NCI-H510A (cell line): ENCODE measurements around the gene VPS33B.
A peak's percentile ranks its signal among the peaks of the same experiment; 100 is the strongest.
"Not testable (repeated sequence)": the region's sequence is repeated elsewhere in the genome, so short reads cannot be mapped to it uniquely, and the experiment has no call there.

Experiments
- DNase-seq: peaks from one replicate; lab custom pipeline; 2025; lab: John Stamatoyannopoulos, UW

The VPS33B gene

DNA sequence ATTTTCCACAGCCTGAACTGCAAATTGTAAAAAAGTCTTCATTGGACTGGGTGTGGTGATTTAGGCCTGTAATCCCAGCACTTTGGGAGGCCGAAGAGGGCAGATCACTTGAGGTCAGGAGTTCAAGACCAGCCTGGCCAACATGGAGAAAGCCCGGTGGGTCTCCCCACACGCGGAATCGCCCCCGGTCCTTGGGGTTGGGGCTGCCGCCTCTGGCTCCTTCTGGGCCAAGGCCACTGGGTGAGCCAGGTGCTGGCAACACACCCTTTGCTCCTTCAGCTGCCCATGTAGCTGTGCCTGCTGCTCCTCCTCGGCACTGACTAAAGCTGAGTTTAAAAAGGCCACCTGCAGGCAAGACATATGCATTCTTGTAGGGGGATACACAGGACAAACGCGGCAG is 9.4 kb upstream of the VPS33B start:
- DNase-seq: no peak

DNA sequence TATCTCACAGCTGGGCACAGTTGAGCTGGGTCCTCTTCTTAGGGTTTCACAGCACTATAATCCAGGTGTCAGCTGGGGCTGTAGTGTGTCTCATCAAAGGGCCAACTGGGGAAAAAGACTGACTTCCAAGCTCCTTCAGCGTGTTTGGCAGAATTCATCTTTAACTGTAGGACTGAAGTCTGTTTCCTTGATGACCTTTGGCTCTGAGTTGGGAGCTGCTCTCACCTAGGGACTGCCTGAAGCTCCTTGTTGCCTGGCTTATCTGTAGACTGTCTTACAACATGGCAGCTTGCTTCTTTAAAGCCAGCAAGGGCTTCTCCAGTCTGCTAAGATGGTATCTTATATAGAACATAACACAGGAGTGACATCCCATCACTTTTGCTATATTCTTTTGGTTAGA is 5.3 kb upstream of the VPS33B start:
- no peak for DNase-seq

DNA sequence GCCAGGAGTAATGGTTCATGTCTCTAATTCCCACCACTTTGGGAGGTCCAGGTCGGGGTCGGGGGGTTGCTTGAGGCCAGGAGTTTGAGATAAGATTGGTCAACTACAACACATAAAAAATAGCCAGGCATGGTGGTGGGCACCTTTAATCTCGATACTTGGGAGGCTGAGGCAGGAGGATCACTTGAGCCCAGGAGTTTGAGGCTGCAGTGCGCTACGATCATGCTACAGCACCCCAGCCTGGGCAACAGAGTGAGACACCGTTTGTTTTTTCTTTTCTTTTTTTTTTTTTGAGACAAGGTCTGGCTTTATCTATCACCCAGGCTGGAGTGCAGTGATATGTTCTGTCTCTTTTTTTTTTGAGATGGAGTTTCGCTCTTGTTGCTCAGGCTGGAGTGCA is 1.3 kb upstream of the VPS33B start:
- no peak for DNase-seq

DNA sequence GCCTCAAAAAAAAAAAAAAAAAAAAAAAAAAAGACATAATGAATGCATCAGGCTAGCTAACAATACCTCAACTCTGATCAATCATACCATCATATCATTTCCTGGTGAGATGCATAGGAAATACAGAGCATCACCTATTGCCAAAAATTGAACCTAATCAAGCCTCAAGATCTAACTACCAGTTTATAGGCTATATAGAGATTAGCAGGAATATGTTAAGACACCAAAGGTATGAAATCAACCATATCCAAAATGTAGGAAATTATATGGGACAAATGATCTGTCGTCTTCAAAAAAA is 387 bp upstream of the VPS33B start:
- DNase-seq: no peak

DNA sequence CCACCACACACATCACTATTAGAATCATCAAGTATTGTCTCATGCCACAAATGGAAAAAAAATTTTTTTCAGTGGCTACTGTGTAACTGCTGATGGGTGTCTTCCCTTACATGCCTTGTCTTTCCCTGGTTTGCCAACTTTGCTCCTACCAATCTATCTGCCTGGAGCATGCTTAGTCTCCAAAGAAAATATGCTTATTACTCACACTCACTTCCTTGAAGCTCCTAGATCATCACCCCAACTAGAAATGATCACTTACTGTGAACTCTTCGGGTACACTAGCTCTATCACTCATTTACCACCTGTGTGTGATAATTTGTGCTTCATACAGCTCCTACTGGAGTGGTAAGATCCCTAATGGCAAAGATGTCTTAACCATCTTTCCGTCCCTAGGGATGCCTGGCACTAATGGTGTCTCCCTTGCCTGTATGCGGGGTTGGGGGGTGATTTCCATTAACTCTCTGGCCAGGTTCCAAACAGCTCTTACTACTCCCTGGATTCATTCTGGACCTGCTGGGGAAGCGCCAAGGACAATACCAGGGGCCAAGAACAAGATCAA is 799 bp downstream of the VPS33B start:
- no peak for DNase-seq

DNA sequence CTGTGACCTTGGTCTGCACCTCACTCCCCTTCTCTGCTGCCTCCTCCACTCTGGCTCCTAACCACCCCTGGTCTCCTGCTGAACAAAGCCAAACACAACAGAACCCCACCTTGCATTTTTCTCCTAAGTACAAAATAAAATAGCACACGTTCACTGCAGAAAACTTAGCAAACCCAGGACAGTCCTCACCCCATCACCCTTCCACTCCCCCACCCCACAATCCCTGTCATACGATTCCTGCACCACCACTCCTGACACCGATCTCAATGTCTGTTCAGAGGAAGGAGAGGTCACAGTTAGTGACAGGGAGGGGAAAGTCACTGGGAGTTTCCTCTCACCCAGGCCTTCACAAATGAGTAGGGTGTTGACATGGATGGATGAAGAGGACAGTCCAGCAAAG is 4.2 kb downstream of the VPS33B start:
- DNase-seq: no peak

DNA sequence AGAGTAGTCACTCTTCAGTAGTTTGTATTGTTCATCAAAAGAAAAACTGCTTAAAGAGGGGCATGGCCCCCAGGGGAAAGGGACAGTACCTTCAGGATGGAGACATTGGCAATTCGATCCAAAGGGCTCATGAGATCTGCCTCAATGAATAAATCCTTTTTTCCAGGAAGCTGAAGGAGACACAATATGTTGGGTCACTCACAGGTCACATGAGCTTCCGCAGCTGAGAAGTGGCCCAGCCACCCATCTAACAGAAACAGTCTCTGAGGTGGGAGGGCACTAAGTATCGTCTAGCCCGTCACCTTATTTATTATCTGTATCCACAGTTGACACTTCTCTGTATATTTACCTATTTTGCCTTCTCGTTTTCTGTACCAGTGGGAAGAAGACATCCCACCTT is 4.7 kb downstream of the VPS33B start:
- DNase-seq: no peak

DNA sequence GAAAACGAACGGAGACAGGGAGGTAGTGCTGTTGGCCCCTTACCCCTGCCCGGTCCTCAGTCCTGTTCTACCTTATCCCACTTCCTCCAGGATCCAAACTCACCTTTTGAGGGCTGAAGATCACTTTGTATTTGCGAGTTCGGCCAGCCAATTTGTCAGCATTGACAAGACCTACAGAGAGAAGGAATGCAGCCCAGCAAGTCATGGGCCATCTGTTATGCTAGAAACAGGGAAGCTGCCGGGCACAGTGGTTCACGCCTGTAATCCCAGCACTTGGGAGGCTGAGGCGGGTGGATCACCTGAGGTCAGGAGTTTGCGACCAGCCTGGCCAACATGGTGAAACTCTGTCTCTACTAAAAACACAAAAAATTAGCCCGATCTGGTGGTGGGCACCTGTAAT is 8.7 kb downstream of the VPS33B start:
- DNase-seq: not testable (repeated sequence)

DNA sequence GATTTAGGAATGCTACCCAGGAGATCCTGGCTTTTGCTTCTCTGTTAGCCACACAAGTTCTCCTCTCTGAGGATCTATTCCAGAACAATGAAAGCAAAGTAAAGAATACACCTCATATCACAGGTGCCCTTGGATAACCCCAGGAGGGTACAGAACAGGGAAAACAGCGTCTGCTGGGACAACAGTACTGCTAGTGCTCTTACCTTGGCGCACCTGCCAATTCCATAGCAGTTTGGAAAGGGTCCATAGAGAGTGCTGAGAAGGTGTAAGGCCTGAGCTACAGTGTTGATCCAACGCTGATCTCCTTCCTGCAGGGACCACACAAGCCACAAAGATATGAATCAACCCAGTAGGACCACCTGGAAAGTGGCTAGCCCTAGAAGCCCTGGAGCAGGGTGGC is 15.1 kb downstream of the VPS33B start:
- DNase-seq: no peak

DNA sequence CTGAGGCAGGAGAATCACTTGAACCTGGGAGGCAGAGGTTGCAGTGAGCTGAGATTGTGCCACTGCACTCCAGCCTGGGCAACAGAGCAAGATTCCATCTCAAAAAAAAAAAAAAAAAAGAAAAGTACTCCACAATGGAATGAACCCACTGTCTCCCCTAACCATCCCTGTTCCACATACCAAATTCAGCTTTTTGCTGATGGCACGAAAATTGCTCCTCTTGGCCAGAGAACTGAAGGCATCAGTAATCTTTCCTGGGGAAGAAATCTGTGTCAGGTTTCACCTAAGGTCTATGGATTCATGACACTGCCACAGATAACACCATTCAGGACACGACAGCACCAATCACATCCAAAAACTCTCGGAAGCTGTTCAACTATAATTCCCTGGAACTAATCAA is 21.2 kb downstream of the VPS33B start:
- DNase-seq: no peak

DNA sequence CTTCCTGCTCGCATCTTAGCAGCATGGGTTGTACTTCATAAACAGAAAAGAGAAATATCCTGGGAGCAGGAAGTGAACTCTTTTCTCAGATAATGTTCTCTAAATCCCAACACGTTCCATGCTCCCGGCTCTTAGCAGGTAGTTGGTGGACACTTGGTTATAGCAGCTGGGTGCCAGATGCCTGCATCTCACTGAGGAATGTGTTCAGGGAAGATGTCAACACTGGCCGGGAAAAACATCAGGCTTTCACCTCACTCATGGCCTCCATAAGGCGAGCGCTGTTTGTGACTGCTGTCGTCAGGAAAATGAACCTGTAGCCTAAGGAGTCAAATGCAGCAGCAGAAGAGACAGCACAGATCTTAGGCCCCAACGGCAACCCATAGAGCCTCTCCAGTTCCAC is 23.7 kb downstream of the VPS33B start:
- no peak for DNase-seq

DNA sequence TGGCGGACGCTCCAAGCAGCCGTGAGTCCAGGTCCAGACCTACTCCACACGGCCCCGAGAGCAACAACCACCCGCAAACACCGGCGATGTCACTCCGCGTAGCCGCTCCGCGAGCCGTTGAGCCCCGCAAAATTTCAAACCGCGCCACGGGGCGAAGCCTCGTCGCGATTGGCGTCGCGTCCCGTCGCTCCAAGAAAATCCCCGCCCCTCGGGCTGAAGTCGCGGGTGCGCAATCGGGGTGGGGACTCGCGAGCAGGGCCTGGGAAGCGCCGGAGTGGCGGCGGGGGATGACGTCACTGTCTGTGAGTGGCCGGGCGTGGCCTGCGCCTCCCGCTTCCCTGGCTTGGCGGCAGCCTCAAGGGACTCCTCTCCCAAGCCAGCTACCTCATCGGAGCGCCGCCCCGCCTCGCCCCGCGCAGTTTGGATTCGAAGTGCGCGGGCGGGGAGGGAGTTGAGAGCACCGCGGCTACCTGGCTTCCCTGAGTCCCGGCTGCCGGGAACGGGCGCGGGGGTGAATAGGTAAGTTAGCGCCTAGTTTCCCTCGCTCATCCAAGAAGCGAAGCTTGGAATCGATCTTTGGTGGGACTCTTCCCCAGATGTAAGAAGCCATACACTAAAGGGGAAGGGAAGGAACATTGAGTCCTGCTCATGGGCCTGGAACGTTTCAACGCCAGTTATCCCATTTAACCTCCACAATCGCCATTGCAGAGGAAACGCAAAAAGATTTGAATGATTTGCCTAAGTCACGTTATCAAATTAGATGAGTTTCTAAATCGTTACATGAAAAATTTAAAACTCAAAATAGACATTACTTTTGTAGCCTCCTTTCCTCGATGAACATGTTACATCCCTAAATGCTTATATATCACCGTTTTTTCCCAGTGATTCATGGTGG is 27.7 kb downstream of the VPS33B start, which contains the start of gene PRC1:
TSS of gene PRC1 (minus strand) at position 119 of the 895 bp plus-strand sequence. CDS start at position 1, 118 bp downstream.
- peak; percentile 92 for DNase-seq

DNA sequence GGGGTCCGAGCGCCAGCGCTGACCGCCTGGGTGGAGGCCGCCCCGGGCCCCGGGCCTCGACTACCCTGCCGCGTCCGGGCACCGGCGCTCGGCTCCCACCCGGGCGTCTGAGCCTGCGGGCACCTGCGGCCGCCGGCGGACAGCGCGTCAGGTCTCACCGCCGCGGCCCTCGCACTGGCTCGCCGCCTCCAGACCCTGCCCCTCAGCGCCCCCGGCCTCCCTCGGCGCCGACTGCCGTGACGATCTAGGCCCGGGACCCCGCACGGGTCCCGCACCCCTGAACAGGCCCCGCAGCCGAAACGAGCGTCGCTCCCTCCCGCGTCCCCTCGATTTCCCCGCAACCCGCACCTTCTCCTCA is 28.4 kb downstream of the VPS33B start:
- no peak for DNase-seq

DNA sequence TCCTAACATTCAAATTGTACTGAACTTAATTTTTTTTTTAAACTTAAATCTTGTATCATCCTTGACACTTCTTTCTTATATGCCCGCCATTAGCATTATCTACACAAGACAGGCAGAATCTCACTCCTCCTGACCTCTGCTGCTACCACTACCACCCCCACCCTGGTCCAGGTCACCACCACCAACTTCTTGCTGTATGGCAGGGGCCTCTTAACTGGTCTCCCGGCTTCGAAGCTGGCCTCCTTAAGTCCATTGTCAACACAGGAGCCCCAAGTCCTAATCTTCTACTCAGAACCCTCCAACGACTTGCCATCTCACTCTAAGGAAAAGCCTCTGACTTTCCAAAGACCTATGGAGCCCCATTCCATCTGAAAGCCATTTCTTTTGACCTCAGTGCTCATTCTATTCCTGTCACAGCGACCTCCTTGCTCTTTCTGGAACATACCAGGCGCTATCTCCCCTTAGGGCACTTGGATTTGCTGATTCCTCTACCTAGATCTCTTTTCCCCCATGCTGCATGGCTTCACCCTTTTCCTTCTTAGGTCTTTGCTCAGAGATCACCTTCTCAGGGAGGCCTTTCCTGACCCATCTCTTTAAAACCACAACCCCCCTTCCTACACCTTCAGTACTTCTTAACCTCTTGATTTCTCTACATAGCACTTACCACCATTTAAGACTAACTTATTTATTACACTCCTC is 30.7 kb downstream of the VPS33B start:
- DNase-seq: no peak

DNA sequence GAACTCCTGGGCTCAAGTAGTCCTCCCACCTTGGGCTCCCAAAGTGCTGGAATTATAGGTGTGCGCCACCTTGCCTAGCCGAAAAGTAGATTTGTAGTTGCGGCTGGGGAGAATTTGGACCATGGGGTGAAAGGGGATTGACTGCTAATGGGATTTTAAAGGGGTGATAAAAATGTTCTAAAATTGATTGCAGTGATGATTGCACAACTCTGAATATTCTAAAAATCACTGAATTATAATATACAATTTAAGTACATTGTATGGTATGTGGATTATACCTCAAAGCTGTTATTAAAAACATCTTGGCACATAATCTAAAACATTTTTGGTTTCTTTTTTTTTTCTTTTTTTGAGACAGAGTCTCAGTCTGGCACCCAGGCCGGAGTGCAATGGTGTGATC is 31.9 kb downstream of the VPS33B start:
- no peak for DNase-seq

DNA sequence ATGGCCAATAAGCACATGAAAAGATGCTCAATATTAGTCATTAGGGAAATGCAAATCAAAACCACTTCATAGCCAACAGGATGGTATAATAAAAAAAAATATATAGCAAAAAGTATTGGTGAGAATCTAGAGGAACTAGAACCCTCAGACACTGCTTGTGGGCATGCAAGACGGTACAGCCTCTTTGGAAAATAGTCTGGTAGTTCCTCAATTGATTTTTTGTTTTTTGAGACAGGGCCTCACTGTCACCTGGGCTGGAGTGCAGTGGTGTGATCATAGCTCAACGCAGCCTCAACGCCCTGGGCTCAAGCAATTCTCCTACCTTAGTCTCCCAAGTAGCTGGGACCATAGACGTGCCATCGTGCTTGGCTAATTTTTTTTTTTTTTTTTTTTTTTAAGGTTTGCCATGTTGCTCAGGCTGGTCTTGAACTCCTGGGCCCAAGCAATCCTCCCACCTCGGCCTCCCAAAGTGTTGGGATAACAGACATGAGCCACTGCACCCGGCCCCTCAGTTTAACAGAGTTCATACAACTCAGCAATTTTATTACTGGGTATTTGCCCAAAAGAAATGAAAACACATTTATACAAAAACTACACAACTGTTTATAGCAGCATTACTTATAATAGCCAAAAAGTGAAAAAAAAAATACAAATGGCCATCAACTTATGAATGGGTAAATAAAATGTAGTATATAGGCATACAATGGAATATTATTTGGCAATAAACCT is 33.2 kb downstream of the VPS33B start:
- no peak for DNase-seq

DNA sequence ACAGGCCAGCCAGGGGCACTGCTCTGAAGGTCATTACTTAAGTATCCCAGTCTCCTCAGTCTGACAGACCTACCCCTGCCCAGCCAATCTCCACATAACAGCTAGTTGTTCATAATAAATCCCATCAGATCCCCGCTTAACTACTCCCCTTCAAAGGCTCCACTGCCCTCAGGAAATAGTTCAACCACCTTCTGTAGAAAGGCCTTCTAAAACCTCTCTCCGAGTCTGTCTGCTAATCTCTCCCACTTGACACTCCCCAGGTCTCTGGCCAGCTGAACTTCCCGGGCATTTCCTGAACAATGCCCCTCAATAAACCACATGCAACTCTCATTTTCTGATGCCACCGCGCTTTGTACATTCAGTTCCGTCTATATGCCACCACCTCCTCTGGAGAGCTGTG is 34.1 kb downstream of the VPS33B start:
- no peak for DNase-seq

DNA sequence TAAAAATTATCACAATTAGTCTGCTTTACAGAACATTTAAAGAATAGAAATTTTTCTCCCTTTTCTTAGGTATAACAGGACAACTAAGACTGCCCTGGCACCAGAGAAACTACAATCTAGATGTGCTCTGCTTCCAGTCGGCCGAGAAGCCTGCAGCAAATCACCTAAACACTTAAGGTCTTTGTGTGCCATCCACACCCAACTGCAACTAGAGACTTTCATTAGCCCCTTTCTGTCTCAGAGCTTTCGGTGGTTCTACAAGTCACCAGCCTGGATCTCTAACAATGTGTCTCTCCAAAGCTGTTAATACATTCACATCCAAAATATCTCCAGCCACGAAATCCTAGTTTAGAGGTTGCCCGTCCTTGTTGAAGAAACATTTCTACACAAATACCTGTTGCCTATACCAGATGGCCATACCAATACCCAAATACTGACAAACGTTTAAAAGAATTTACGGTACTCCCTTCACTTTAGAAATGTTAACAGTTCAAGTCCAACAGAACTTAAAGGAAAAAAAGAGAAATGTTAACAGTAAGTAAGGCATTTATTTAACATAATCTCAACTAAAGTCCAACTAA is 34.7 kb downstream of the VPS33B start:
- no peak for DNase-seq

DNA sequence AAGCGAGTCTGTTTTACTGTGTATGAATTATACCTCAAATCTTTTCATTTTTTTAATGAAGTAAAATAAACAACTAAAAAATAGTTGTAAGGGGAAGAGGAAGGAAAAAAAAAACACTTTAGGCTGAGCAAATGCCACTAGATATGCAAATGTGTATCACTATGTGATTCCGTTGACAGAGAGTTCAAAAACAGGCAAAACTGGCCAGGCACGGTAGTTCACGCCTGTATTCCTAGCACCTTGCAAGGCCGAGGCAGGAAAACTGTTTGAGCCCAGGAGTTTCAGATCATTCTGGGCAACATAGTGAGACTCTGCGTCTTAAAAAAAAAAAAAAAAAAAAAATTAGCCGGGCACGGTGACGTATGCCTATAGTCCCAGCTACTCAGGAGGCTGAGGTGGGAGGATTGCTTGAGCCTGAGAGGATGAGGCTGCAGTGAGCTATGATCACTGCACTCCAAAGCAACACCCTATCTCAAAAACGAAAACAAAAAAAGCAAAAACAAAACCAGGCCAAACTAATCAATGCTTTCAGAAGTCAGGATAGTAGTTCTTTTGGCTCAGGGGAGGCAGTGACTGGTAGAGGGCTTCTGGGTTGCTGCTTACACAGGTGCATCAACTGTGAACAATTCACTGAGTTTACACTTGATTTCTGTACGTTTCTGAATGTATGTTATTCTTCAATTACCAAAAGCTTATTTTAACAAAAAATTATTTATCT is 35.4 kb downstream of the VPS33B start:
- no peak for DNase-seq

DNA sequence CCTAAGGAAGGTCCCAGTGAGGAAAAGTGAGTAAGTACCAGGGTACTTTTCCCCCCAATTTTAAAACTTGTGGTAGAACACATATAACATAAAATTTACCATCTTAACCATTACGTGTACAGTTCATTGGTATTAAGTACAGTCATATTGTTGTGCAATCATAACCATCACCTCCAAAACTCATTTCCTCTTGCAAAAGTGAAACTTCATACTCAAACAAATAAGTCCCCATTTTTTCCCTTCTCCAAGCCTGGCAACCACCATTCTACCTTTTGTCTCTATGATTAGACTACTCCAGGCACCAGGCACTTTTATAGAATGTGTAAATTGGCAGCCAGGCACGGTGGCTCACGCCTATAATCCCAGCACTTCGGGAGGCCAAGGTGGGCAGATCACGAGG is 40.3 kb downstream of the VPS33B start:
- DNase-seq: no peak

DNA sequence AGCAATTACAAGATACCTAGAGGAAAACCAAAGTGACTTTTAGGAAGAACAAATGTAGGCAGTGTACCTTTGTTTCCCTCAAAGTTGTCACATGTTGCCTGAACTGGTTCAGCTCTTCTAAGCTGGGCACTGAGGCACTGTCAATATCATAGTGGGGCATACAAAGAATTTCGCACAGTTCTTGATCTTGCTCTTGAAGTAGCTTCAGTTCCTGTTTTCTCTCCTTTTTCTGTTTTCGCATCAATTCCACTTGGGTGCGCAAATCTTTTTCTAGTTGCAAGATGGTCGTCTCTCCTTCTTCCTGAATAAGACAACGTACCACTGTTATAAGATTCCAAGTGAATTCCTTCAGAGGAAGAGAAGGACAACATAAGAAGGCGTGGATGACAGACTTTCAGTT is 40.7 kb downstream of the VPS33B start:
- DNase-seq: no peak

DNA sequence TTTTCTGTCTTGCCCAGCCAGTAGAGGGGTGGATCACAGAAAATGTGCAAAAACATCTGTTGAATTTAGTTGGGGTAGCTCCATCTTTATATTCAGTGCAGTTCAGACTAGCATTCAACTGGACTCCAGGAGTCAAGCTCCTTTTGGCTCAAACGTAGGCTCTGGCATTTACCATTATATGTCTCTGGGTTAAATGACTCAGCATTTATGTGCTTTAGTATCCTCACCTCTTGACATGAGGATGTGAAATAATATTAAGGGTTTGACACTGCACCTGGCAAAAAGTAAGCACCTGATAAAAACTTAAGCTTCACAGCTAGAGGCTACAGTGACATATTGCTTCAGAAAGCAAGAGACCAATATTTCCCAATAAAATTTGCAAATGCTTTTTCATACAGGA is 42.8 kb downstream of the VPS33B start:
- no peak for DNase-seq
